Mesothelial cell of epicardium (in vitro differentiated cells): ENCODE data around the gene RELL1. TPM values are rescaled to one million over a fixed set of nuclear protein-coding genes. Genes with fewer than 3 reads are reported as not detected.
A peak's percentile ranks its signal among the peaks of the same experiment; 100 is the strongest.

Source experiments
- DNase-seq, 2 experiments: peaks; one replicate each; pipeline ENCODE4 v3.0.0; 2021; ENCODE audit warnings: low spot score in 2 of 2; ENCODE audit not compliant: unreplicated experiment in 2 of 2
- H3K27ac Mint-ChIP-seq: 2 replicates; pipeline ENCODE4 v1.8.0; 2021; ENCODE audit warnings: mixed read lengths
- H3K27me3 Mint-ChIP-seq: 2 replicates; pipeline ENCODE4 v1.8.0; 2021; ENCODE audit warnings: low read depth, mixed read lengths
- H3K36me3 Mint-ChIP-seq: 2 replicates; pipeline ENCODE4 v1.8.0; 2021; ENCODE audit warnings: mixed read lengths
- H3K4me1 Mint-ChIP-seq: 2 replicates; pipeline ENCODE4 v1.8.0; 2021; ENCODE audit warnings: mixed read lengths
- H3K4me3 Mint-ChIP-seq: 2 replicates; pipeline ENCODE4 v1.8.0; 2021; ENCODE audit warnings: mild to moderate bottlenecking, moderate library complexity, mixed read lengths
- H3K9me3 Mint-ChIP-seq: 2 replicates; pipeline ENCODE4 v1.8.0; 2021; ENCODE audit warnings: mixed read lengths
- CTCF ChIP-seq: fragments of 200-600 bp; sonication (generic); IDR thresholded peaks from one replicate; pipeline ENCODE4 v1.5.0; 2021; ENCODE audit warnings: antibody characterized with exemption; ENCODE audit not compliant: unreplicated experiment
- total RNA-seq: library from RNA; stranded (reverse); gene quantifications from 3 replicates; pipeline ENCODE4 v1.2.1, GENCODE V29; 2021

Gene RELL1
- total RNA-seq, 1 donor from 2014 or later = 11.7 TPM

- Mint-ChIP-seq H3K4me3 (no peak overlapping the region), H3K36me3 (peaks cover 7% of the 10 kb centered on the region), H3K9me3 (peaks cover 6% of the 10 kb centered on the region), H3K4me1 (peaks cover 12% of the 10 kb centered on the region), H3K27ac (no peak overlapping the region), H3K27me3 (peaks cover 2% of the 10 kb centered on the region)
- TF ChIP-seq CTCF = no peak
- DNase-seq = no peak
Observed at GRCh38 chr4:37586194-37586593, 100.0 kb downstream of the RELL1 start.

- peaks cover 2% of the 10 kb centered on the region for H3K27me3 Mint-ChIP-seq
- H3K9me3 Mint-ChIP-seq = peaks cover 17% of the 10 kb centered on the region
- no peak for TF ChIP-seq CTCF
- peaks cover 7% of the 10 kb centered on the region for H3K36me3 Mint-ChIP-seq
- peaks cover 12% of the 10 kb centered on the region for H3K4me1 Mint-ChIP-seq
- no peak for DNase-seq
- H3K27ac Mint-ChIP-seq = peak overlapping the region; percentile 71
- H3K4me3 Mint-ChIP-seq = no peak overlapping the region
Observed at GRCh38 chr4:37584493-37585060, 101.6 kb downstream of the RELL1 start.

GRCh38 chr4:37584071-37584470, 102.1 kb downstream of the RELL1 start:
- DNase-seq = no peak
- H3K36me3 Mint-ChIP-seq = peaks cover 12% of the 10 kb centered on the region
- H3K27me3 Mint-ChIP-seq = peaks cover 2% of the 10 kb centered on the region
- H3K27ac Mint-ChIP-seq = peak overlapping the region; percentile 71
- peaks cover 12% of the 10 kb centered on the region for H3K4me1 Mint-ChIP-seq
- peaks cover 22% of the 10 kb centered on the region for H3K9me3 Mint-ChIP-seq
- TF ChIP-seq CTCF = no peak
- H3K4me3 Mint-ChIP-seq = no peak overlapping the region

GRCh38 chr4:37573566-37573965, 112.6 kb downstream of the RELL1 start:
- no peak for DNase-seq

GRCh38 chr4:37568489-37568888, 117.7 kb downstream of the RELL1 start:
- Mint-ChIP-seq H3K4me3 (no peak overlapping the region), H3K4me1 (peaks cover 11% of the 10 kb centered on the region), H3K27me3 (no peaks in the 10 kb centered on the region), H3K27ac (no peak overlapping the region), H3K36me3 (peaks cover 22% of the 10 kb centered on the region), H3K9me3 (no peaks in the 10 kb centered on the region)
- TF ChIP-seq CTCF = no peak
- DNase-seq = no peak

More at GRCh38 chr4:37573566-37573965, 112.6 kb downstream of the RELL1 start:
- H3K36me3 Mint-ChIP-seq = peaks cover 33% of the 10 kb centered on the region
- H3K4me1 Mint-ChIP-seq = peaks cover 4% of the 10 kb centered on the region
- H3K27ac Mint-ChIP-seq = peak overlapping the region; percentile 41
- no peaks in the 10 kb centered on the region for H3K27me3 Mint-ChIP-seq
- TF ChIP-seq CTCF = no peak
- peaks cover 38% of the 10 kb centered on the region for H3K9me3 Mint-ChIP-seq
- H3K4me3 Mint-ChIP-seq = no peak overlapping the region

- peak overlapping the region; percentile 75 for H3K27ac Mint-ChIP-seq
- no peak for TF ChIP-seq CTCF
- no peak for DNase-seq
- H3K4me1 Mint-ChIP-seq = peaks cover 11% of the 10 kb centered on the region
- peaks cover under 1% of the 10 kb centered on the region for H3K9me3 Mint-ChIP-seq
- peaks cover 29% of the 10 kb centered on the region for H3K36me3 Mint-ChIP-seq
- H3K4me3 Mint-ChIP-seq = no peak overlapping the region
- no peaks in the 10 kb centered on the region for H3K27me3 Mint-ChIP-seq
Observed at GRCh38 chr4:37567836-37568235, 118.3 kb downstream of the RELL1 start.
